Esophagus muscularis mucosa (tissue), 4 donors: ENCODE data around the gene CDC123. TPM values are rescaled to one million over a fixed set of nuclear protein-coding genes. Genes with fewer than 3 reads are reported as not detected.

Experiments
- DNase-seq: peaks from one replicate; pipeline ENCODE4 v3.0.0-alpha.2; 2017; ENCODE audit errors: extremely low spot score
- H3K27ac ChIP-seq, 4 donors: fragments of 200-600 bp; sonication (generic); replicated peaks in 1 of 4; 1 replicate in 3 of 4; 2 replicates in 1 of 4; pipeline ENCODE4 v1.5.1; 2016 to 2019; ENCODE audit warnings: mild to moderate bottlenecking in 1 of 4
- H3K27me3 ChIP-seq, 4 donors: fragments of 200-600 bp; sonication (generic); one replicate each; pipeline versions ENCODE4 v1.5.1 to v1.6.0; 2016 to 2019
- H3K36me3 ChIP-seq, 4 donors: fragments of 200-600 bp; sonication (generic); one replicate each; pipeline ENCODE4 v1.5.1; 2016 to 2019
- H3K4me1 ChIP-seq, 4 donors: fragments of 200-600 bp; sonication (generic); one replicate each; pipeline ENCODE4 v1.5.1; 2016 to 2019
- H3K4me3 ChIP-seq, 4 donors: fragments of 200-600 bp; sonication (generic); 1 replicate in 2 of 4; 2 replicates in 2 of 4; pipeline ENCODE4 v1.5.1; 2016 to 2019; ENCODE audit warnings: mild to moderate bottlenecking in 4 of 4, moderate library complexity in 1 of 4
- H3K9me3 ChIP-seq, 4 donors: fragments of 200-600 bp; sonication (generic); 1 replicate in 3 of 4; 2 replicates in 1 of 4; pipeline ENCODE4 v1.5.1; 2016 to 2019
- CTCF ChIP-seq, 3 experiments: fragments of 200-600 bp in 2 of 3; fragments of 450-650 bp in 1 of 3; sonication (generic) in 2 of 3; IDR thresholded peaks; one replicate each; pipeline ENCODE4 v1.5.1; 2017 to 2019; ENCODE audit warnings: antibody characterized with exemption in 3 of 3, mild to moderate bottlenecking in 2 of 3, moderate library complexity in 1 of 3
- EP300 ChIP-seq: sonication (generic); formaldehyde crosslinking; IDR thresholded peaks from one replicate; pipeline ENCODE4 v1.6.1; 2017; ENCODE audit warnings: antibody characterized with exemption
- POLR2A ChIP-seq: fragments of 450-650 bp; IDR thresholded peaks from one replicate; pipeline ENCODE4 v1.6.1; 2017; ENCODE audit warnings: antibody characterized with exemption, moderate library complexity, mild to moderate bottlenecking, low read depth
- POLR2AphosphoS5 ChIP-seq, 2 donors: sonication (generic); formaldehyde crosslinking; IDR thresholded peaks; one replicate each; pipeline ENCODE4 v1.6.1; 2017; ENCODE audit warnings: antibody characterized with exemption in 2 of 2
- WGBS: methylation state at CpG from one replicate; pipeline ENCODE4 v1.1.5; 2018; 5-methylcytosine and 5-hydroxymethylcytosine counted together
- intact Hi-C: fragments of 100-400 bp; cut with DNase I; formaldehyde crosslinking; loops from one replicate; pipeline ENCODE4 v1.15.1; 2023
- total RNA-seq, 4 donors: library from RNA; depleted of rRNA; stranded (reverse); fragments of >200 nt; gene quantifications; one replicate each; pipeline versions ENCODE4 v1.1.0 to v1.2.1, GENCODE V29; 2016

Gene CDC123
- total RNA-seq, 4 donors from 2014 or later, result 46.9 to 50.2 (median 48.5) TPM

- no peak for DNase-seq
- no peaks in the 10 kb centered on the region for H3K27me3 ChIP-seq
- H3K4me3 ChIP-seq, result no peak overlapping the region
- TF ChIP-seq EP300 (no peak), POLR2A (no peak), POLR2AphosphoS5 (IDR thresholded peaks at IDR 0.05) (no peak), CTCF (IDR thresholded peaks at IDR 0.05) (no peak)
- 95% methylated on average over 3 of the region's 3 CpGs for whole genome bisulfite sequencing
- H3K27ac ChIP-seq, result no peak overlapping the region
- peaks cover 7 to 39% (median 29%) of the 10 kb centered on the region in 4 donors for H3K4me1 ChIP-seq
- intact Hi-C loops, result loop anchor here (5.0 to 10.0 kb wide), 2 partner anchors 132 to 500 kb away; partner anchors contain the start of gene CAMK1D
- peaks cover 8 to 64% (median 46%) of the 10 kb centered on the region in 4 donors for H3K36me3 ChIP-seq
- H3K9me3 ChIP-seq, result no peaks in the 10 kb centered on the region
These were observed 16.5 kb downstream of the CDC123 start for GRCh38 chr10:12212454-12212853.

- Histone ChIP-seq H3K27ac (peak overlapping the region in 2 of 4 donors; percentile 64 to 73), H3K27me3 (no peaks in the 10 kb centered on the region), H3K4me3 (no peak overlapping the region), H3K9me3 (no peaks in the 10 kb centered on the region), H3K36me3 (peaks cover 12 to 69% (median 49%) of the 10 kb centered on the region in 4 donors), H3K4me1 (peaks cover 7 to 39% (median 30%) of the 10 kb centered on the region in 4 donors)
- WGBS, result 46% methylated on average over 3 of the region's 3 CpGs
- intact Hi-C loops, result loop anchor here (5.0 to 10.0 kb wide), 2 partner anchors 131 to 499 kb away; partner anchors contain the start of gene CAMK1D
- TF ChIP-seq POLR2A (no peak), POLR2AphosphoS5 (IDR thresholded peaks at IDR 0.05) (no peak)
- no peak for DNase-seq
These were observed 17.6 kb downstream of the CDC123 start for GRCh38 chr10:12213621-12214020.

- no peaks in the 10 kb centered on the region for H3K9me3 ChIP-seq
- WGBS, result 34% methylated on average over 4 of the region's 4 CpGs
- peaks cover 7 to 39% (median 32%) of the 10 kb centered on the region in 4 donors for H3K4me1 ChIP-seq
- H3K27ac ChIP-seq, result peak overlapping the region; percentile 63 to 73 (median 68)
- H3K27me3 ChIP-seq, result no peaks in the 10 kb centered on the region
- no peak overlapping the region for H3K4me3 ChIP-seq
- H3K36me3 ChIP-seq, result peaks cover 12 to 69% (median 50%) of the 10 kb centered on the region in 4 donors
- no peak for TF ChIP-seq EP300
- TF ChIP-seq POLR2A, result no peak
- no peak for TF ChIP-seq CTCF (IDR thresholded peaks at IDR 0.05)
- no peak for TF ChIP-seq POLR2AphosphoS5 (IDR thresholded peaks at IDR 0.05)
- intact Hi-C loops, result loop anchor here (5.0 to 10.0 kb wide), 2 partner anchors 131 to 498 kb away; partner anchors contain the start of gene CAMK1D
- no peak for DNase-seq
These were observed 18.1 kb downstream of the CDC123 start for GRCh38 chr10:12214093-12214492.

- Histone ChIP-seq H3K9me3 (no peaks in the 10 kb centered on the region), H3K4me1 (peaks cover 7 to 46% (median 39%) of the 10 kb centered on the region in 4 donors), H3K27ac (peak overlapping the region; percentile 63 to 73 (median 68)), H3K4me3 (peak overlapping the region; percentile 20 to 37 (median 36)), H3K36me3 (peaks cover 12 to 64% (median 45%) of the 10 kb centered on the region in 4 donors), H3K27me3 (no peaks in the 10 kb centered on the region)
- intact Hi-C loops, result loop anchor here (5.0 to 10.0 kb wide), 2 partner anchors 130 to 498 kb away; partner anchors contain the start of gene CAMK1D
- 10% methylated on average over 6 of the region's 6 CpGs for WGBS
- no peak for DNase-seq
- TF ChIP-seq CTCF (IDR thresholded peaks at IDR 0.05), result peak; percentile 63 to 73 (median 73)
- no peak for TF ChIP-seq EP300
- peak in 1 of 2 donors; percentile 7 for TF ChIP-seq POLR2AphosphoS5 (IDR thresholded peaks at IDR 0.05)
- TF ChIP-seq POLR2A, result no peak
These were observed 18.8 kb downstream of the CDC123 start for GRCh38 chr10:12214763-12215218.

GRCh38 chr10:12218991-12219390 is 23.0 kb downstream of the CDC123 start:
- peaks cover 3 to 39% (median 20%) of the 10 kb centered on the region in 4 donors for H3K36me3 ChIP-seq
- no peaks in the 10 kb centered on the region for H3K27me3 ChIP-seq
- no peak for TF ChIP-seq POLR2A
- no peak for TF ChIP-seq CTCF (IDR thresholded peaks at IDR 0.05)
- no peak for TF ChIP-seq POLR2AphosphoS5 (IDR thresholded peaks at IDR 0.05)
- TF ChIP-seq EP300, result no peak
- H3K27ac ChIP-seq, result peak overlapping the region in 2 of 4 donors; percentile 38 to 76
- DNase-seq, result no peak
- WGBS, result 91% methylated on average over 8 of the region's 8 CpGs
- H3K4me3 ChIP-seq, result no peak overlapping the region
- intact Hi-C loops, result loop anchor here (10.0 kb wide), 1 partner anchor 126 kb away; the partner anchor contains the start of gene CAMK1D
- peaks cover 25 to 77% (median 73%) of the 10 kb centered on the region in 4 donors for H3K4me1 ChIP-seq
- H3K9me3 ChIP-seq, result no peaks in the 10 kb centered on the region
